CD14-positive monocyte (primary cell): ENCODE data around the gene PPFIBP2. TPM values are rescaled to one million over a fixed set of nuclear protein-coding genes. Genes with fewer than 3 reads are reported as not detected.

Source experiments
- DNase-seq, 3 donors: peaks; one replicate each; pipeline ENCODE4 v3.0.0-alpha.2; 2011 to 2022
- H2AFZ ChIP-seq: 2 replicates; pipeline ENCODE4 v1.6.0; 2012; ENCODE audit warnings: mild to moderate bottlenecking, low read depth, low read length, inconsistent platforms; ENCODE audit not compliant: insufficient read depth, poor library complexity, severe bottlenecking
- H3K27ac ChIP-seq, 2 donors: 1 replicate in 1 of 2; 2 replicates in 1 of 2; pipeline ENCODE4 v1.5.1; 2012 to 2013; ENCODE audit warnings: low read length in 2 of 2, control low read depth in 1 of 2, inconsistent platforms in 1 of 2, low read depth in 1 of 2, mild to moderate bottlenecking in 1 of 2
- H3K27me3 ChIP-seq, 2 donors: one replicate each; pipeline versions ENCODE4 v1.6.0 to v1.6.1; 2011 to 2013; ENCODE audit warnings: low read length in 2 of 2; ENCODE audit not compliant: control insufficient read depth in 2 of 2, insufficient read depth in 2 of 2
- H3K36me3 ChIP-seq, 2 donors: replicated peaks in 1 of 2; 1 replicate in 1 of 2; 2 replicates in 1 of 2; pipeline versions ENCODE4 v1.5.1 to v1.6.1; 2012 to 2013; ENCODE audit warnings: low read length in 2 of 2, control low read depth in 1 of 2, inconsistent platforms in 1 of 2, mild to moderate bottlenecking in 1 of 2; ENCODE audit not compliant: insufficient read depth in 2 of 2, control insufficient read depth in 1 of 2
- H3K4me1 ChIP-seq, 2 donors: 1 replicate in 1 of 2; 2 replicates in 1 of 2; pipeline versions ENCODE4 v1.5.1 to v1.6.1; 2012 to 2013; ENCODE audit warnings: low read length in 2 of 2, control low read depth in 1 of 2, inconsistent platforms in 1 of 2, mild to moderate bottlenecking in 1 of 2, moderate library complexity in 1 of 2; ENCODE audit not compliant: insufficient read depth in 2 of 2, control insufficient read depth in 1 of 2
- H3K4me2 ChIP-seq: replicated peaks from 2 replicates; pipeline ENCODE3; 2012; ENCODE audit warnings: low read length, moderate library complexity, mild to moderate bottlenecking; ENCODE audit not compliant: poor library complexity, severe bottlenecking; ENCODE audit errors: extremely low read depth
- H3K4me3 ChIP-seq, 3 experiments: fragments of 200-600 bp in 1 of 3; sonication (generic) in 1 of 3; replicated peaks in 1 of 3; 1 replicate in 2 of 3; 2 replicates in 1 of 3; pipeline ENCODE4 v1.5.1; 2011 to 2013; ENCODE audit warnings: low read length in 3 of 3, mild to moderate bottlenecking in 3 of 3, control low read depth in 2 of 3, low read depth in 2 of 3, inconsistent platforms in 1 of 3, moderate library complexity in 1 of 3
- H3K79me2 ChIP-seq: 2 replicates; pipeline ENCODE4 v1.6.0; 2012; ENCODE audit warnings: mild to moderate bottlenecking, control low read depth, inconsistent platforms, low read length, moderate library complexity; ENCODE audit not compliant: insufficient read depth
- H3K9ac ChIP-seq: 2 replicates; pipeline ENCODE4 v1.6.0; 2017; ENCODE audit warnings: low read length, mild to moderate bottlenecking; ENCODE audit not compliant: insufficient read depth, poor library complexity, severe bottlenecking
- H3K9me3 ChIP-seq, 2 donors: replicated peaks in 1 of 2; 1 replicate in 1 of 2; 2 replicates in 1 of 2; pipeline versions ENCODE4 v1.5.1 to v1.6.1; 2012 to 2013; ENCODE audit warnings: low read length in 2 of 2, control low read depth in 1 of 2; ENCODE audit not compliant: control insufficient read depth in 1 of 2, insufficient read depth in 1 of 2
- H4K20me1 ChIP-seq: 2 replicates; pipeline ENCODE4 v1.6.0; 2012; ENCODE audit warnings: mild to moderate bottlenecking, low read length, control low read depth, moderate library complexity; ENCODE audit not compliant: insufficient read depth
- H3K27ac Mint-ChIP-seq, 7 donors: one replicate each; pipeline ENCODE4 v1.8.0; 2020; ENCODE audit warnings: mild to moderate bottlenecking in 7 of 7, mixed read lengths in 7 of 7, moderate library complexity in 6 of 7, inconsistent platforms in 2 of 7
- H3K27me3 Mint-ChIP-seq, 3 donors: one replicate each; pipeline ENCODE4 v1.8.0; 2021 to 2022; ENCODE audit warnings: low read depth in 3 of 3, mild to moderate bottlenecking in 3 of 3, mixed read lengths in 3 of 3, moderate library complexity in 3 of 3, inconsistent platforms in 1 of 3
- H3K36me3 Mint-ChIP-seq, 2 donors: one replicate each; pipeline ENCODE4 v1.8.0; 2020; ENCODE audit warnings: mixed read lengths in 2 of 2, inconsistent platforms in 1 of 2, mild to moderate bottlenecking in 1 of 2
- H3K4me1 Mint-ChIP-seq: one replicate; pipeline ENCODE4 v1.8.0; 2020; ENCODE audit warnings: mild to moderate bottlenecking, mixed read lengths
- H3K4me3 Mint-ChIP-seq, 2 donors: one replicate each; pipeline ENCODE4 v1.8.0; 2020; ENCODE audit warnings: mild to moderate bottlenecking in 2 of 2, mixed read lengths in 2 of 2, moderate library complexity in 1 of 2
- H3K9me3 Mint-ChIP-seq, 7 donors: one replicate each; pipeline ENCODE4 v1.8.0; 2020 to 2022; ENCODE audit warnings: mixed read lengths in 7 of 7, mild to moderate bottlenecking in 6 of 7, moderate library complexity in 6 of 7, inconsistent platforms in 2 of 7
- CTCF ChIP-seq: fragments of 200-600 bp; IDR thresholded peaks from one replicate; pipeline ENCODE4 v1.8.0; 2022; ENCODE audit warnings: antibody characterized with exemption, mild to moderate bottlenecking
- WGBS: methylation state at CpG from one replicate; pipeline ENCODE4 v1.1.5; 2013; ENCODE audit warnings: missing lambda C conversion rate; ENCODE audit not compliant: insufficient coverage; 5-methylcytosine and 5-hydroxymethylcytosine counted together
- intact Hi-C, 2 donors: fragments of 100-400 bp; cut with micrococcal nuclease; formaldehyde crosslinking; loops; one replicate each; pipeline versions ENCODE4 v1.15.0 to v1.15.1; 2023
- polyA plus RNA-seq, 3 donors: library from polyadenylated mRNA; depleted of rRNA in 1 of 3; unstranded in 2 of 3; stranded (reverse) in 1 of 3; fragments of 300-500 nt in 2 of 3; fragments of >200 nt in 1 of 3; fragmentation: Illumina TruSeq in 2 of 3; gene quantifications; 1 replicate in 2 of 3; 2 replicates in 1 of 3; pipeline ENCODE4 v1.2.3, GENCODE V29; 2012 to 2021

PPFIBP2 gene
- polyA plus RNA-seq, 3 donors: 5.9 to 41.6 (median 8.6) TPM

- WGBS: 21% methylated on average over 14 of the region's 16 CpGs
- Mint-ChIP-seq H3K27me3 (peaks cover 29 to 45% (median 44%) of the 10 kb centered on the region in 3 donors), H3K4me1 (peaks cover 62% of the 10 kb centered on the region), H3K4me3 (peak overlapping the region; percentile 39 to 80), H3K36me3 (peaks cover 40 to 43% of the 10 kb centered on the region in 2 donors), H3K9me3 (peaks cover 0 to 3% (median 0%) of the 10 kb centered on the region in 7 donors), H3K27ac (peak overlapping the region; percentile 32 to 70 (median 52))
- H3K36me3 ChIP-seq: peaks cover 0 to 10% of the 10 kb centered on the region in 2 donors
- peaks cover 43 to 57% of the 10 kb centered on the region in 2 donors for H3K4me1 ChIP-seq
- H3K4me3 ChIP-seq: peak overlapping the region in 1 of 3 experiments; percentile 52
- H3K27me3 ChIP-seq: peaks cover 0 to 28% of the 10 kb centered on the region in 2 donors
- peak overlapping the region; percentile 59 for H3K4me2 ChIP-seq
- intact Hi-C loops: loop anchor here in 1 of 2 donors (10.0 kb wide), 1 partner anchor 63 kb away; the partner anchor contains the start of gene PPFIBP2
- peak; percentile 24 to 46 (median 36) for DNase-seq
- no peak overlapping the region for H2AFZ ChIP-seq
- H3K9me3 ChIP-seq: no peaks in the 10 kb centered on the region
- H4K20me1 ChIP-seq: peaks cover 33% of the 10 kb centered on the region
- TF ChIP-seq CTCF: no peak
- H3K9ac ChIP-seq: no peak overlapping the region
- peaks cover 3% of the 10 kb centered on the region for H3K79me2 ChIP-seq
- H3K27ac ChIP-seq: peak overlapping the region in 1 of 2 donors; percentile 34
Observed at GRCh38 chr11:7577291-7578190, 63.7 kb downstream of the PPFIBP2 start.

GRCh38 chr11:7578276-7578955 lies 64.6 kb downstream of the PPFIBP2 start:
- H3K4me3 Mint-ChIP-seq: peak overlapping the region; percentile 39 to 80
- Histone ChIP-seq H3K4me3 (peak overlapping the region in 1 of 3 experiments; percentile 52), H3K27ac (peak overlapping the region in 1 of 2 donors; percentile 34), H3K4me2 (peak overlapping the region; percentile 59), H3K27me3 (peaks cover 0 to 28% of the 10 kb centered on the region in 2 donors), H3K36me3 (peaks cover 0 to 10% of the 10 kb centered on the region in 2 donors), H2AFZ (no peak overlapping the region), H3K9me3 (no peaks in the 10 kb centered on the region), H3K4me1 (peaks cover 43 to 57% of the 10 kb centered on the region in 2 donors), H3K79me2 (peaks cover 3% of the 10 kb centered on the region), H3K9ac (no peak overlapping the region), H4K20me1 (peaks cover 33% of the 10 kb centered on the region)
- H3K27me3 Mint-ChIP-seq: peaks cover 36 to 45% (median 43%) of the 10 kb centered on the region in 3 donors
- H3K9me3 Mint-ChIP-seq: peaks cover 0 to 4% (median 1%) of the 10 kb centered on the region in 7 donors
- H3K36me3 Mint-ChIP-seq: peaks cover 39 to 44% of the 10 kb centered on the region in 2 donors
- H3K4me1 Mint-ChIP-seq: peaks cover 65% of the 10 kb centered on the region
- intact Hi-C loops: loop anchor here in 1 of 2 donors (10.0 kb wide), 1 partner anchor 64 kb away; the partner anchor contains the start of gene PPFIBP2
- DNase-seq: peak in 1 of 3 donors; percentile 25
- TF ChIP-seq CTCF: no peak
- WGBS: 37% methylated on average over 6 of the region's 9 CpGs
- peak overlapping the region in 6 of 7 donors; percentile 32 to 70 (median 50) for H3K27ac Mint-ChIP-seq
